OCI-LY3 (cell line): ENCODE results near the gene SYF2.

Experiments used
- H2AFZ ChIP-seq: fragments of 200-600, 300-600 bp; shearing (Covaris generic); 2 replicates; pipeline ENCODE4 v1.6.0; 2014; ENCODE audit warnings: antibody characterized with exemption, low read depth, low read length
- H3K27ac ChIP-seq: fragments of 200-600, 300-600 bp; sonication (generic); 2 replicates; pipeline ENCODE4 v1.5.1; 2014; ENCODE audit warnings: mild to moderate bottlenecking, low read length, moderate library complexity, mixed read lengths
- H3K27me3 ChIP-seq: fragments of 200-600, 300-600 bp; sonication (generic); 2 replicates; pipeline ENCODE4 v1.6.1; 2014; ENCODE audit warnings: low read depth, low read length, mixed read lengths
- H3K36me3 ChIP-seq: fragments of 200-600, 300-600 bp; sonication (generic); replicated peaks from 2 replicates; pipeline ENCODE3; 2014; ENCODE audit warnings: low read depth, low read length, mixed read lengths
- H3K4me1 ChIP-seq: fragments of 300-600, 200-600 bp; sonication (generic); 2 replicates; pipeline ENCODE4 v1.6.1; 2014; ENCODE audit warnings: low read length, mixed read lengths
- H3K4me2 ChIP-seq: fragments of 200-600, 300-600 bp; sonication (generic); 2 replicates; pipeline ENCODE4 v1.6.1; 2014; ENCODE audit warnings: low read length, mixed read lengths
- H3K4me3 ChIP-seq: fragments of 300-600, 200-600 bp; sonication (generic); 2 replicates; pipeline ENCODE4 v1.5.1; 2014; ENCODE audit warnings: antibody characterized with exemption, mild to moderate bottlenecking, low read length, moderate library complexity
- H3K79me2 ChIP-seq: fragments of 300-600, 200-600 bp; shearing (Covaris generic); 2 replicates; pipeline ENCODE4 v1.6.1; 2014; ENCODE audit warnings: mild to moderate bottlenecking, low read length, mixed read lengths
- H3K9ac ChIP-seq: fragments of 300-600, 200-600 bp; shearing (Covaris generic); 2 replicates; pipeline ENCODE4 v1.6.0; 2014; ENCODE audit warnings: mild to moderate bottlenecking, low read length, moderate library complexity
- H3K9me3 ChIP-seq: fragments of 200-600, 300-600 bp; shearing (Covaris generic); 2 replicates; pipeline ENCODE4 v1.6.1; 2014; ENCODE audit warnings: low read length, mixed read lengths; ENCODE audit not compliant: insufficient read depth
- H4K20me1 ChIP-seq: fragments of 200-600, 300-600 bp; sonication (generic); 2 replicates; pipeline ENCODE4 v1.6.1; 2016; ENCODE audit warnings: low read length, mixed read lengths; ENCODE audit not compliant: insufficient read depth
- CTCF ChIP-seq: fragments of 200-600, 300-600 bp; sonication (generic); IDR thresholded peaks from 2 replicates; pipeline ENCODE4 v1.5.1; 2014; ENCODE audit warnings: antibody characterized with exemption, low read length, low read depth
- EZH2phosphoT487 ChIP-seq: fragments of 200-600 bp; shearing (Covaris generic); IDR thresholded peaks from 2 replicates; pipeline ENCODE4 v1.6.1; 2018; ENCODE audit warnings: antibody characterized with exemption, mixed run types, low read depth

SYF2 gene

GRCh38 chr1:25232866-25233784 is 823 bp upstream of the SYF2 start:
- Histone ChIP-seq H3K36me3 (no peaks in the 10 kb centered on the region), H3K4me1 (peaks cover 12% of the 10 kb centered on the region), H3K9ac (peak overlapping the region; percentile 80), H4K20me1 (no peaks in the 10 kb centered on the region), H2AFZ (peak overlapping the region; percentile 56; the same call in 1 of the 2 replicates), H3K4me3 (peak overlapping the region; percentile 90), H3K27ac (peak overlapping the region; percentile 69), H3K9me3 (no peaks in the 10 kb centered on the region), H3K27me3 (no peaks in the 10 kb centered on the region), H3K4me2 (peak overlapping the region; percentile 60), H3K79me2 (peaks cover 23% of the 10 kb centered on the region)
- TF ChIP-seq CTCF, result no peak
- TF ChIP-seq EZH2phosphoT487, result no peak

GRCh38 chr1:25223471-25223870 is 8.8 kb downstream of the SYF2 start:
- Histone ChIP-seq H3K79me2 (no peaks in the 10 kb centered on the region), H2AFZ (no peak overlapping the region), H3K9me3 (no peaks in the 10 kb centered on the region), H3K4me1 (no peaks in the 10 kb centered on the region), H3K27me3 (no peaks in the 10 kb centered on the region), H3K36me3 (peaks cover 5% of the 10 kb centered on the region), H3K9ac (no peak overlapping the region), H3K4me2 (no peak overlapping the region), H4K20me1 (no peaks in the 10 kb centered on the region), H3K27ac (no peak overlapping the region), H3K4me3 (no peak overlapping the region)
- TF ChIP-seq CTCF (no peak), EZH2phosphoT487 (no peak)

- Histone ChIP-seq H3K79me2 (no peaks in the 10 kb centered on the region), H3K36me3 (peaks cover 5% of the 10 kb centered on the region), H3K9ac (no peak overlapping the region)
Observed at GRCh38 chr1:25222606-25223005, 9.7 kb downstream of the SYF2 start.

More at GRCh38 chr1:25222606-25223005, 9.7 kb downstream of the SYF2 start:
- Histone ChIP-seq H2AFZ (no peak overlapping the region), H3K4me3 (no peak overlapping the region), H3K4me1 (no peaks in the 10 kb centered on the region), H3K27ac (no peak overlapping the region), H3K4me2 (no peak overlapping the region), H4K20me1 (no peaks in the 10 kb centered on the region), H3K27me3 (no peaks in the 10 kb centered on the region), H3K9me3 (no peaks in the 10 kb centered on the region)
- TF ChIP-seq CTCF (no peak), EZH2phosphoT487 (no peak)
